Fibroblast of skin of right biceps (primary cell): ENCODE results near the gene KCTD17.
"Not testable (repeated sequence)": the region's sequence is repeated elsewhere in the genome, so short reads cannot be mapped to it uniquely, and the experiment has no call there.

ENCODE experiments used
- DNase-seq: peaks from one replicate; pipeline ENCODE4 v3.0.0-alpha.2; 2013

Gene KCTD17

DNA sequence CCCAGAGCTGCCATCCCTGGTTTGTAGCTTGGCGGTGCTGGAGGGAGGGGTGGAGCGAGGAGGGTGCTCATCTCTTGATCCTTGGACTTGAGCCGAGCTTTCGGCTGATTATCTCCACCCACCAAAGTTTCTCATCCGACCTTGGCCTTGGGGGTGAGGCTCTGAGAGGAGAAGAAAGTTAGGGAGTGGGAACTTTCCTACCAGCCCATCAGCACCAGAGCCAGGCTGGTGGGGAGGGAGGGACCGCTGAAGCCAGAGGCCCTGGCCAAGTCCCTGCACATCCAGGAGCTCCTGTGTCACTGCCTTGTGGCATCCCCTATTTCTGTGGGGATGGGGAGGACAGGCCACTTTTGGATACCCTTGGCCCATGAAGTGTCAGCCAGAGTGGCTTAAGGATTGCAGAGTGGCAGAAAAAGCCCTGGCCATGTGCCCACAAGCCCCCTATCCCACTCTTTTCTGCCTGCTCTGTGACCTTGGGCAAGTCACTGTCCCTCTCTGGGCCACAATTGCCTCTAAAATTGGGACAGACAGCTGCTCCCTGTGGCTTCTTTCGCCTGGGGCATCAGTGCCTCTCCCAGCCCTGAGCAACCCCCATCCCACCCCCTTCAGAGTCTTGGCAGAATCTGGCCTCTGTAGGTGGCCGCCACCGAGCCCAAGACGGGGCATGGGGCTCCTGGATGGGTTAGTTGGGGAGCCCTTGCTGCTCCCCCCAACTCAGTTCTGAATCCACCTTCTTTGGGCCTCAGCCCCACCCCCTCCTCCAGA lies 10.3 kb downstream of the KCTD17 start:
- no peak for DNase-seq

- no peak for DNase-seq
These were observed 10.8 kb downstream of the KCTD17 start for GRCh38 chr22:37062376-37062675.

- DNase-seq = no peak
These were observed 11.3 kb downstream of the KCTD17 start for GRCh38 chr22:37062702-37063381.

GRCh38 chr22:37063431-37064420 lies 12.2 kb downstream of the KCTD17 start:
- DNase-seq = no peak

GRCh38 chr22:37064553-37064952 lies 13.0 kb downstream of the KCTD17 start:
- DNase-seq = no peak

DNA sequence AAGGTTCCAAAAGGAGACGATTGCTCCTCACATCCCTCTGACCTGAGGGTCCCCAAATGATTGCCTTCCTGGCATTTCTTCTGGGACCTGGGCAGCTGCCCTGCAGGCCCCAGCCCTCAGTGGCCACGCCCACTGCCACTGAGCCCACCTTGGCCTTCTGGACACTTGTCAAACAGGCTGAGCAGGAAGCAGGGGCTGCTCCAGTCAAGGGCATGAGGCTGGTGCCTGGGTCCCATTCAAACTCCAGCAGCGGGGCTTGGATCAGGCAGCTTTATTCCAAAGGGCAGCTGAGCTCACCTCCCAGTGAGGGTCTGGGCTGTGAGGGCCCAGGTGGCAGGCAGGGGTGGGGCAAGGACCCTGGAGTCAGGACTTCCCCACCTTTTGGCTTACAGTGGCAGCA lies 13.6 kb downstream of the KCTD17 start:
- no peak for DNase-seq

- DNase-seq = no peak
These were observed 14.4 kb downstream of the KCTD17 start for GRCh38 chr22:37065961-37066360.

DNA sequence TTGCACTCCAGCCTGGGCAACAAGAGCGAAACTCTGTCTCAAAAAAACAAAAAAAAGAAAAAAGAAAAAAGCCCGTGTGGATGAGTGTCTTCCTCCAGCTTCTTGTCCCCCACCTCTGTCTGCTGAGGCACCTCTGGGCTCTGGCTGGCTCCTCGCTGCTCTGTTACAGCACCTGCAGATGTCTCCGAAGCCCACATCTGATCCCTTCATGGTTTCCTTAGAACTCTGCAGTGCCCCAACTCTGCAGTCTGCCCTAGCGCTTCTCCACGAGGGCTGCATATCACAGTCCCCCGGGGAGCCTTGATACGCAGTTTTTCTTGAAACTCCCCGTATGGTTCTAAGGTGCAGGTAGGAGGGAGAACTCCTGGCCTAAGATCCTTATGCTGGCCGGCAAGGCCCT lies 15.9 kb downstream of the KCTD17 start:
- no peak for DNase-seq

DNA sequence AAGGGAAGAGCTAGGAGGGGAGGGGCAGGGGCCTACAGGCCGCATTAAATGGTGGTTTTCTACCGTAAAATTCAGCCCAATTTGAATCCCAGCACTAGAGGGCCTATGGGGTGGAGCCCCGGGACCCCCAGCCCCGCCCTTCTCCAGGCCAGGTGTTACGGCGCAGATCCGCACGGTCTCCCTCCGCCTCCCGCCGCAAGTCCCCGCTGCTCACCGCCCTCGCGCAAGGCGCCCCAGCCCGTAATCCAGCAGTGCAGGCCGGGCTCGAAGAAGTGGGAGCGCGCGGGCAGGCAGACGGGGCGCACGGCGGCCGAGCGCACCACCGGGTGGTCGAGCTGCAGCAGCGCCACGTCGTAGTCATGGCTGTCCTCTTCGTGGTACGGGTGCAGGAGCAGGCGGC lies 17.3 kb downstream of the KCTD17 start:
- DNase-seq = no peak

DNA sequence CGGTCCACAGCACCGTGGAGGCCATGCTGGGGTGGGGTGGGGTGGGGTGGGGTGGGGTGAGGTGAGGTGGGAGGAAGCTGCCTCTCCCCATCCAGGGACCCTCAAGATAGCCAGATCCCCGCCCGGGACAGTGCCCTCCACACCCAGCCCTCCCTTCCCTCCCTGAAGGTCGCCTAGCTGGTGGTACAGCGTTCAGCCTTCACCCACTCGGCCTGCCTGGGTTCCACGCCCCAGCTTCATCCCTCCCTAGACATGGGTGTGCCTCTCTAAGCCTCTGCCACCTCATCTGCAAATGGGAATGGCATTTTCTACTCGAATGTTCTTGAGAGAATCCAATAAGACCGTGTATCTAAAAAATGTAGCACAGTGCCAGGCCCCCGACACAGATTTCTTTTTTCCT lies 17.8 kb downstream of the KCTD17 start:
- no peak for DNase-seq

GRCh38 chr22:37069719-37070118 lies 18.2 kb downstream of the KCTD17 start:
- no peak for DNase-seq

DNA sequence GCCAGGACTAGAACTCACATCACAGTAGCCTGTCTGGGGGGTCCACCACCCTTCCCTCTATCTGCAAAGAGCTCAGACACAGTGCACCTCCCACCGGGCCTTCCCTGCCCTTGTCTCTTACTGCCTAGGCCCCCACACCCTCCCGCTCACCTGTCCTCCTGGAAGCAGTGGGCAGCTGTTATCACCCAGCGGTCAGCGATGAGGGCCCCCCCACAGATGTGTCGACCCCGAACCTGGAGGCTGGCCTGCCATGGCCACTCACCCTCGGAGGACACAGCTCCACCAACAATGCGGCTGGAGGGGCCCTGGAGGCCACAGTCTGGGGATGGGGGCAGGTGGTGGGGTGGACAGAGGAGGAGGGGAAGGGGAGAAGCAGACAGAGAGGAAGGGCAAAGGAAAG lies 18.8 kb downstream of the KCTD17 start:
- no peak for DNase-seq

GRCh38 chr22:37070744-37071143 lies 19.2 kb downstream of the KCTD17 start:
- no peak for DNase-seq

- DNase-seq = not testable (repeated sequence)
These were observed 20.5 kb downstream of the KCTD17 start for GRCh38 chr22:37071850-37072592.

DNA sequence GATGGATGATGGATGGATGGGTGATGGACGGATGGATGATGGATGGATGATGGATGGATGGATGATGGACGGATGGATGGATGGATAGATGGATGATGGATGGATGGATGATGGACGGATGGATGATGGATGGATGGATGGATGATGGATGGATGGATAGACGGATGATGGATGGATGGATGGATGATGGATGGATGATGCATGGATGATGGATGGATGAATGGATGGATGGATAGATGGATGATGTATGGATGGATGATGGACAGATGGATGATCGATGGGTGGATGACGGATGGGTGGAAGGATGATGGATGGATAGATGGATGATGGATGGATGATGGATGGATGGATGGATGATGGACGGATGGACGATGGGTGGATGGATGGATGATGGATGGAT lies 21.1 kb downstream of the KCTD17 start:
- DNase-seq = no peak

DNA sequence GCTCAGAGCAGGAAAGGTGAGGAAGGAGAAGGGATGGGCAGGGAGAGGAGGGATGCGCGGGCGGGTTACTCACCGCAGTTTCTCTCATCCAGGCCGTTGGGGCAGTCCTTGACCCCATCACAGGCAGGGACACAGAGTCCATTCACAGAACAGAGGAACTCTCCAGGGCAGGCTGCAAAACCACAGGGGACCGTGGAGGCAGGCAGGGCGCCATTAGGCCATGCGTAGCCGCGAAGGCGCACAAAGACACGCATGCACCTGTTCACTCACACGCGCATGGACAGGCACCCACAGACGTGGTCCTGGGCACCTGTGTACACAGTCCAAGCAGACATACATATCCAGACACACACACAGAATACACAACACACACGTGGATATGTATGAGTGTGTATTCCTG lies 23.0 kb downstream of the KCTD17 start:
- no peak for DNase-seq

- no peak for DNase-seq
These were observed 23.5 kb downstream of the KCTD17 start for GRCh38 chr22:37075046-37075445.

DNA sequence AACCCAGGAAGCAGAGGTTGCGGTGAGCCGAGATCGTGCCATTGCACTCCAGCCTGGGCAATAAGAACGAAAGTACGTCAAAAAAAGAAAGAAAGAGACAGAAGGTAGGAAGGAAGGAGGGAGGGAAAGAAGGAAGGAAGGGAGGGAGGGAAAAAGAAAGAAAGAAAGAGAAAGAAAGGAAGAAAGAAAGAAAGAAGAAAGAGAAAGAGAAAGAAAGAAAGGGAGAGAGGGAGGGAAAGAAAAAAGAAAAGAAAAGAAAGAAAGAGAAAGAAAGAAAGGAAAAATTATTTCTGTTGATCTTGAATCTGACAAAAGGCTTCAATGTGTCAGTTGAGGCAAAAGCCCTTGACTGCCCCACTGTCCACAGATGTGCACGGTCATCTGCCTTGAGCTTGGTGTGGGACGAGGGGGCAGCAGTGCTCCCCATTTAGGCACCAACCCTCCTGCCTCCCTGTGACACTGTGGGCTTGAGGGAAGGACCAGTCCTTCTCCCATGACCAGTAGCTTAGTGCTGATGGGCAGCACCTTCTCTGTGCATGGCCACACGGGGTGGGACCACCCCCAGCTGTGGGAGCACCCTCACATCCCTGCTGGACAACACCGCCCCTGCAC lies 24.4 kb downstream of the KCTD17 start:
- DNase-seq = no peak

DNA sequence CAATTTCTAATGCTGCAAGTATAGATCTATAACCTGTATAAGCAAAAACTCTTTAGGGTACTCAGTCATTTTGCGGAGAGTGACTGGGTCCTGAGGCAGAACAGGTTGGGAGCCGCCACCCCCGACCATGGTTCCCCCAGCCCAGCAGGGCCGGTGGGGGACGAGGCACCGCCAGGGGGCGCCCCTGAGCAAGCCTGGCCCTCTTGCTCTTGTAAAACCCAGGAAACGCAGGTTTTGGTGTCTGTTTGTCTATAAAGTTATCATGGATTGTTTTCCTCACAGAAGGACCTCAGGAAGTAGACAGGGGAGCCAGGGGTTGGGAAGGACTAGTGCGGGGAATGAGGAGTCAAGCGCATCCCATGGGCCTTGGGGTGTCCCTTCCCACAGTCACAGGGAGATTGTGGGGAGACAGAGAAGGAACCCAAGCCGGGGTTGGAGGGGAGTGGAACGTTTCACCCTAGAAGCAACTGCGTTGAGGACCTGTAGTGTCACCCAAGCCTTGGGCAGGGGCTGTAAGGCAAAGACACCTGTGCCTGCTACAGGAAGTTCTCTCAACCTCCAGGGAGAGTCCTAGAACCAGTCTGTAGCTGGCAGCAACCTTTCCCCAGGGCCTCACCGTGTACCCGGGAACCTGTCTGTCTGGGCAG lies 26.4 kb downstream of the KCTD17 start:
- DNase-seq = peak; percentile 29

- DNase-seq = no peak
These were observed 27.6 kb downstream of the KCTD17 start for GRCh38 chr22:37079158-37079557.

- peak; percentile 54 for DNase-seq
These were observed 28.2 kb downstream of the KCTD17 start for GRCh38 chr22:37079668-37080171.

DNA sequence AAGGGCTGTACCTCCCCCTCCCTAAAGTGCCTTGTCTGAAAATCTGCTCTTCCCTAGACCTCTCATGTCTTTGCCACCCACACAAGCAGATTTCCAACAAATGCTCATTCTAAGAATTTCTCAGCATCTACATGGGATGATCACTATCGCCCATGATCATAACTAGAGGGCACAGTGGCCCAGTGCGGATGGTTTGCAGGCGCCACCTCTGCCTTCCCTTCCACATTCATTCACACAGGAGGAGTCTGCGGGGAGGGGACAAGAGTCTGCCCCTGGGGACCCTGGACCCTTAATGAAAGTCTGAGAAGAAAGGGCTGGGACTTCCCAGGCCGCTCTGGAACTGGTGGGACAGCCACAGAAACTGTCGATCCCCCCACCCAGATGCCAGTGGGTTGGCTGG lies 28.9 kb downstream of the KCTD17 start:
- DNase-seq = no peak
